ENCODE data around the gene RACK1.
"Not testable (repeated sequence)": the region's sequence is repeated elsewhere in the genome, so short reads cannot be mapped to it uniquely, and the experiment has no call there.

The RACK1 gene

GRCh38 chr5:181211208-181211607 lies 32.5 kb downstream of the RACK1 start:
- Histone ChIP-seq H3K4me1 (ENCODE audit: control insufficient read depth, insufficient read depth, low read length, unreplicated experiment) (peaks cover under 1% of the 10 kb centered on the region), H3K4me3 (ENCODE audit: low read depth, low read length) (no peak overlapping the region), H3K27ac (ENCODE audit: low read depth, low read length) (no peak overlapping the region), H2AFZ (ENCODE audit: low read length, unreplicated experiment) (no peak overlapping the region), H3K79me2 (ENCODE audit: control insufficient read depth, insufficient read depth, low read length, unreplicated experiment) (no peaks in the 10 kb centered on the region), H3K36me3 (ENCODE audit: insufficient read depth, low read length) (no peaks in the 10 kb centered on the region), H3K27me3 (ENCODE audit: insufficient read depth, low read length) (no peaks in the 10 kb centered on the region)

DNA sequence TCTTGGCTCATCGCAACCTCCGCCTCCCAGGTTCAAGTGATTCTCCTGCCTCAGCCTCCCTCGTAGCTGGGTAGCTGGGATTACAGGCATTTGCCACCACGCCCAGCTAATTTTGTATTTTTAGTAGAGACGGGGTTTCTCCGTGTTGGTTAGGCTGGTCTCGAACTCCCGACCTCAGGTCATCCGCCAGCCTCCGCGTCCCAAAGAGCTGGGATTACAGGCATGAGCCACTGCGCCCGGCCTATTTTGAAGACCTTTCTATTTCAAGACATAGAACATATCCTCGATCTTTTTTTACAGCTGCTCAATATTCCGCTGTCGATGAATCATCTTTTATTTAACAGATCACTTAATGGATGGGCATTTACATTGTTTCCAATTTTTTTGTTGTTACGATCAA lies 33.0 kb downstream of the RACK1 start:
- H3K4me1 ChIP-seq (ENCODE audit: control insufficient read depth, insufficient read depth, low read length, unreplicated experiment); H3K36me3 ChIP-seq (ENCODE audit: insufficient read depth, low read length); H3K4me3 ChIP-seq (ENCODE audit: low read depth, low read length); H2AFZ ChIP-seq (ENCODE audit: low read length, unreplicated experiment); H3K27ac ChIP-seq (ENCODE audit: low read depth, low read length); H3K79me2 ChIP-seq (ENCODE audit: control insufficient read depth, insufficient read depth, low read length, unreplicated experiment); H3K27me3 ChIP-seq (ENCODE audit: insufficient read depth, low read length): not testable (repeated sequence)

GRCh38 chr5:181210148-181210547 lies 33.6 kb downstream of the RACK1 start:
- H3K27ac ChIP-seq (ENCODE audit: low read depth, low read length); H3K4me1 ChIP-seq (ENCODE audit: control insufficient read depth, insufficient read depth, low read length, unreplicated experiment); H3K79me2 ChIP-seq (ENCODE audit: control insufficient read depth, insufficient read depth, low read length, unreplicated experiment); H3K36me3 ChIP-seq (ENCODE audit: insufficient read depth, low read length); H3K27me3 ChIP-seq (ENCODE audit: insufficient read depth, low read length); H2AFZ ChIP-seq (ENCODE audit: low read length, unreplicated experiment); H3K4me3 ChIP-seq (ENCODE audit: low read depth, low read length): not testable (repeated sequence)

DNA sequence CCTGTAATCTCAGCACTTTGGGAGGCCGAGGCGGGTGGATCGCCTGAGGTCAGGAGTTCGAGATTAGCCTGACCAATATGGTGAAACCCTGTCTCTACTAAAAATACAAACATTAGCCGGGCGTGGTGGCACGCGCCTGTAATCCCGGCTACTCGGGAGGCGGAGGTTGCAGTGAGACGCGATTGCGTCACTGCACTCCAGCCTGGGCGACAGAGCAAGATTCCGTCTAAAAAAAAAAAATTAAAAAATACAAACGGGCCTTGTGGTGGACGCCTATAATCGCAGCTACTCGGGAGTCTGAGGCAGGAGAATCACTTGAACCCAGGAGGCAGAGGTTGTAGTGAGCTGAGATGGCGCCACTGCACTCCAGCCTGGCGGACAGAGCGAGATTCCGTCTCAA lies 34.7 kb downstream of the RACK1 start:
- H2AFZ ChIP-seq (ENCODE audit: low read length, unreplicated experiment); H3K36me3 ChIP-seq (ENCODE audit: insufficient read depth, low read length); H3K79me2 ChIP-seq (ENCODE audit: control insufficient read depth, insufficient read depth, low read length, unreplicated experiment); H3K27me3 ChIP-seq (ENCODE audit: insufficient read depth, low read length); H3K4me1 ChIP-seq (ENCODE audit: control insufficient read depth, insufficient read depth, low read length, unreplicated experiment); H3K4me3 ChIP-seq (ENCODE audit: low read depth, low read length); H3K27ac ChIP-seq (ENCODE audit: low read depth, low read length): not testable (repeated sequence)

DNA sequence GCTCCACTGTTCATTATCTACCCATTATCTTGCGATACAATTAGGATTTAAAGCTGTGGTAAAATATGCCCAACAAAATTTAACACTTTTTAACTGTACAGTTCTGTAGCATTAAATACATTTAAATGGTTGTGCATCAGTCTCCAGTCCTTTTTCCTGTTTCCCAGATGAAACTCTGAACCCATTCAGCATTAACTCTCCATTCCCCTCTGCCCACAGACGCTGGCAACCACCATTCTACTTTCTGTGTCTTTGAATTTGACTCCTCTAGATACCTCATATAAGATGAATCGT lies 35.8 kb downstream of the RACK1 start:
- no peaks in the 10 kb centered on the region for H3K36me3 ChIP-seq (ENCODE audit: insufficient read depth, low read length)
- H2AFZ ChIP-seq (ENCODE audit: low read length, unreplicated experiment) = no peak overlapping the region
- no peaks in the 10 kb centered on the region; the same call in 1 of the 2 replicates for H3K27me3 ChIP-seq (ENCODE audit: insufficient read depth, low read length)
- peak overlapping the region; percentile 82; the same call in 1 of the 2 replicates for H3K4me3 ChIP-seq (ENCODE audit: low read depth, low read length)
- no peak overlapping the region for H3K27ac ChIP-seq (ENCODE audit: low read depth, low read length)
- H3K4me1 ChIP-seq (ENCODE audit: control insufficient read depth, insufficient read depth, low read length, unreplicated experiment) = peaks cover 4% of the 10 kb centered on the region
- no peaks in the 10 kb centered on the region for H3K79me2 ChIP-seq (ENCODE audit: control insufficient read depth, insufficient read depth, low read length, unreplicated experiment)

DNA sequence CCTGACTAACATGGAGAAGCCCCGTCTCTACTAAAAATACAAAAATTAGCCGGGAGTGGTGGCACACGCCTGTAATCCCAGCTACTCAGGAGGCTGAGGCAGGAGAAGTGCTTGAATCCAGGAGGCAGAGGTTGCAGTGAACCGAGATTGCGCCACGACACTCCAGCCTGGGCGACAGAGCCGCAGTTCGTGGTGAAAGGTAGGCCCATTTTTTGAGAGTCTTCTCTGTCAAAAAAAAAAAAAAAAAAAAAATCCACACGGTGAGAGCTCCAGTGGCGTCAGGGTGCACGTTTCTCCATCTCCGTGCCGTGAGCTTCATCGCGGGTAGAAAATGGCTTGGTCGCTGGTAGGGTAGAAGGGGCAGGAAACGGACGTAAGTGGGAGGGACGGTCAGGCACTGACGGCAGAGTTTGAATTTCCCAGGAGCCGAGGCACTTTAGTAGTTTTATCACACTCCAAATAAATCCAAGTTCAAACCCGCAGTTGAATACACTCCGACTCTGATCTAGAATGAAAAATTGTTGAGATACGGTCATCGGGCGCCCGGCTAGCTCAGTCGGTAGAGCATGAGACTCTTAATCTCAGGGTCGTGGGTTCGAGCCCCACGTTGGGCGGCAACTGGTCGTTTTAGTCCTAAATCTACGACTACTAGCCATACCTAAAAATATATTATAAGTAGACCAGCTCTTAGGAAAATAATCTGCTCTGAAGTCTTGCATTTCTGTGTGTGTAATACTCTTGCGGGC lies 36.3 kb downstream of the RACK1 start:
- peaks cover 4% of the 10 kb centered on the region for H3K4me1 ChIP-seq (ENCODE audit: control insufficient read depth, insufficient read depth, low read length, unreplicated experiment)
- no peaks in the 10 kb centered on the region; the same call in 1 of the 2 replicates for H3K27me3 ChIP-seq (ENCODE audit: insufficient read depth, low read length)
- H3K4me3 ChIP-seq (ENCODE audit: low read depth, low read length) = peak overlapping the region; percentile 82
- peak overlapping the region; percentile 66 for H2AFZ ChIP-seq (ENCODE audit: low read length, unreplicated experiment)
- H3K79me2 ChIP-seq (ENCODE audit: control insufficient read depth, insufficient read depth, low read length, unreplicated experiment) = no peaks in the 10 kb centered on the region
- no peaks in the 10 kb centered on the region for H3K36me3 ChIP-seq (ENCODE audit: insufficient read depth, low read length)
- H3K27ac ChIP-seq (ENCODE audit: low read depth, low read length) = peak overlapping the region; percentile 83

GRCh38 chr5:181205761-181206649 lies 37.7 kb downstream of the RACK1 start:
- H2AFZ ChIP-seq (ENCODE audit: low read length, unreplicated experiment) = no peak overlapping the region
- peaks cover 4% of the 10 kb centered on the region for H3K4me1 ChIP-seq (ENCODE audit: control insufficient read depth, insufficient read depth, low read length, unreplicated experiment)
- no peaks in the 10 kb centered on the region for H3K79me2 ChIP-seq (ENCODE audit: control insufficient read depth, insufficient read depth, low read length, unreplicated experiment)
- H3K4me3 ChIP-seq (ENCODE audit: low read depth, low read length) = peak overlapping the region; percentile 82
- H3K36me3 ChIP-seq (ENCODE audit: insufficient read depth, low read length) = no peaks in the 10 kb centered on the region
- H3K27me3 ChIP-seq (ENCODE audit: insufficient read depth, low read length) = no peaks in the 10 kb centered on the region; the same call in 1 of the 2 replicates
- no peak overlapping the region for H3K27ac ChIP-seq (ENCODE audit: low read depth, low read length)

GRCh38 chr5:181204826-181205760 lies 38.6 kb downstream of the RACK1 start, which contains the start of gene TRIM7:
TSS of gene TRIM7 (minus strand) at chr5:181205196. CDS start at chr5:181205110, 86 bp downstream.
- Histone ChIP-seq H3K27ac (ENCODE audit: low read depth, low read length) (no peak within 1 kb of the TSS), H3K27me3 (ENCODE audit: insufficient read depth, low read length) (no peaks in the 10 kb centered on the region; the same call in 1 of the 2 replicates), H2AFZ (ENCODE audit: low read length, unreplicated experiment) (peak within 1 kb of the TSS; percentile 36), H3K36me3 (ENCODE audit: insufficient read depth, low read length) (no peaks in the 10 kb centered on the region), H3K79me2 (ENCODE audit: control insufficient read depth, insufficient read depth, low read length, unreplicated experiment) (no peaks in the 10 kb centered on the region), H3K4me1 (ENCODE audit: control insufficient read depth, insufficient read depth, low read length, unreplicated experiment) (peaks cover 4% of the 10 kb centered on the region), H3K4me3 (ENCODE audit: low read depth, low read length) (peak within 1 kb of the TSS; percentile 82)

GRCh38 chr5:181204113-181204825 lies 39.4 kb downstream of the RACK1 start:
- H3K27me3 ChIP-seq (ENCODE audit: insufficient read depth, low read length) = no peaks in the 10 kb centered on the region; the same call in 1 of the 2 replicates
- H3K4me1 ChIP-seq (ENCODE audit: control insufficient read depth, insufficient read depth, low read length, unreplicated experiment) = peaks cover 4% of the 10 kb centered on the region
- H3K36me3 ChIP-seq (ENCODE audit: insufficient read depth, low read length) = no peaks in the 10 kb centered on the region
- H3K79me2 ChIP-seq (ENCODE audit: control insufficient read depth, insufficient read depth, low read length, unreplicated experiment) = no peaks in the 10 kb centered on the region
- no peak overlapping the region for H3K27ac ChIP-seq (ENCODE audit: low read depth, low read length)
- H3K4me3 ChIP-seq (ENCODE audit: low read depth, low read length) = peak overlapping the region; percentile 82
- peak overlapping the region; percentile 10 for H2AFZ ChIP-seq (ENCODE audit: low read length, unreplicated experiment)

GRCh38 chr5:181203777-181204112 lies 40.0 kb downstream of the RACK1 start:
- peak overlapping the region; percentile 82 for H3K4me3 ChIP-seq (ENCODE audit: low read depth, low read length)
- H3K27me3 ChIP-seq (ENCODE audit: insufficient read depth, low read length) = no peaks in the 10 kb centered on the region; the same call in 1 of the 2 replicates
- peak overlapping the region; percentile 10 for H2AFZ ChIP-seq (ENCODE audit: low read length, unreplicated experiment)
- no peaks in the 10 kb centered on the region for H3K36me3 ChIP-seq (ENCODE audit: insufficient read depth, low read length)
- H3K4me1 ChIP-seq (ENCODE audit: control insufficient read depth, insufficient read depth, low read length, unreplicated experiment) = peaks cover 5% of the 10 kb centered on the region
- H3K27ac ChIP-seq (ENCODE audit: low read depth, low read length) = no peak overlapping the region
- H3K79me2 ChIP-seq (ENCODE audit: control insufficient read depth, insufficient read depth, low read length, unreplicated experiment) = no peaks in the 10 kb centered on the region

Measured in ACC112 (cell line).